A673 (cell line): Measurements from ENCODE around the gene C4B. TPM values are rescaled to one million over a fixed set of nuclear protein-coding genes. Genes with fewer than 3 reads are reported as not detected.
"Not testable (repeated sequence)": the region's sequence is repeated elsewhere in the genome, so short reads cannot be mapped to it uniquely, and the experiment has no call there.

Source experiments
- BruUV-seq: library from RNA; stranded (reverse); fragments of 400-500 nt; replicated peaks from 2 replicates; lab custom pipeline; 2021; lab: Mats Ljungman, UMichigan
- CTCF ChIA-PET: fragments of 300-600 bp; sonication (Branson Sonifier 250); formaldehyde crosslinking; loops from one replicate; lab custom pipeline; 2022; ENCODE audit warnings: antibody characterized with exemption; lab: Charles Lee
- POLR2A ChIA-PET: fragments of 300-600 bp; sonication (Branson Sonifier 250); formaldehyde crosslinking; loops from one replicate; lab custom pipeline; 2022; ENCODE audit warnings: antibody characterized with exemption; ENCODE audit not compliant: low non-redundant PET; lab: Charles Lee
- DNase-seq: peaks from one replicate; pipeline ENCODE4 v3.0.0-alpha.2; 2015; ENCODE audit warnings: low spot score
- H3K27ac ChIP-seq: fragments of 200-600 bp; sonication (generic); 2 replicates; pipeline ENCODE4 v1.5.1; 2016; ENCODE audit warnings: mixed run types, low read depth, mild to moderate bottlenecking, mixed read lengths, antibody characterized with exemption, low read length; ENCODE audit not compliant: poor library complexity, severe bottlenecking
- H3K27me3 ChIP-seq: fragments of 200-600 bp; sonication (generic); replicated peaks from 2 replicates; pipeline ENCODE4 v1.6.1; 2017; ENCODE audit warnings: mixed run types, low read depth, mild to moderate bottlenecking, mixed read lengths, antibody characterized with exemption, low read length; ENCODE audit not compliant: insufficient read depth, poor library complexity
- H3K36me3 ChIP-seq: fragments of 200-600 bp; sonication (generic); 2 replicates; pipeline ENCODE4 v1.6.1; 2016; ENCODE audit warnings: mixed run types, mild to moderate bottlenecking, mixed read lengths, antibody characterized with exemption, low read length; ENCODE audit not compliant: insufficient read depth, poor library complexity, severe bottlenecking
- H3K4me1 ChIP-seq: fragments of 200-600 bp; sonication (generic); 2 replicates; pipeline ENCODE4 v1.6.1; 2017; ENCODE audit warnings: mixed run types, mild to moderate bottlenecking, mixed read lengths, antibody characterized with exemption, low read length; ENCODE audit not compliant: insufficient read depth, poor library complexity, severe bottlenecking
- H3K4me3 ChIP-seq: fragments of 200-600 bp; sonication (generic); 2 replicates; pipeline ENCODE4 v1.5.1; 2016; ENCODE audit warnings: low read depth, mixed run types, mild to moderate bottlenecking, mixed read lengths, low read length; ENCODE audit not compliant: poor library complexity, severe bottlenecking
- H3K9me3 ChIP-seq: fragments of 200-600 bp; sonication (generic); 2 replicates; pipeline ENCODE4 v1.6.1; 2016; ENCODE audit warnings: mixed run types, low read depth, mild to moderate bottlenecking, mixed read lengths, antibody characterized with exemption, low read length; ENCODE audit not compliant: poor library complexity, severe bottlenecking
- CTCF ChIP-seq: fragments of 300-800, 200-600 bp; sonication (generic); conservative IDR thresholded peaks from 2 replicates; pipeline ENCODE4 v1.5.1; 2017; ENCODE audit warnings: low read depth, mild to moderate bottlenecking, antibody characterized with exemption, low read length, moderate library complexity, mixed read lengths
- EZH2 ChIP-seq: fragments of 200-600 bp; sonication (generic); IDR thresholded peaks from 2 replicates; pipeline ENCODE4 v1.6.1; 2017; ENCODE audit warnings: borderline replicate concordance, low read depth, mild to moderate bottlenecking, mixed read lengths, antibody characterized with exemption, low read length; ENCODE audit not compliant: poor library complexity, severe bottlenecking
- intact Hi-C: fragments of 100-400 bp; cut with micrococcal nuclease; formaldehyde crosslinking; loops from one replicate; pipeline ENCODE4 v1.10.0; 2022; ENCODE audit not compliant: unreplicated experiment
- total RNA-seq: library from RNA; stranded (reverse); gene quantifications from 2 replicates; pipeline ENCODE4 v1.2.3, GENCODE V29; 2021

Gene C4B
- total RNA-seq, 1 experiment from 2014 or later, result 2.2 TPM

GRCh38 chr6:32055756-32056155 is 41.2 kb downstream of the C4B start:
- POLR2A ChIA-PET, H3K36me3 ChIP-seq, DNase-seq, H3K9me3 ChIP-seq, H3K27me3 ChIP-seq, H3K4me1 ChIP-seq, CTCF ChIA-PET, intact Hi-C loops, H3K27ac ChIP-seq, H3K4me3 ChIP-seq, BruUV-seq: not testable (repeated sequence)

- no peaks in the 10 kb centered on the region for H3K27me3 ChIP-seq
- no peak overlapping the region for H3K27ac ChIP-seq
- H3K4me3 ChIP-seq, result no peak overlapping the region
- no peaks in the 10 kb centered on the region for H3K9me3 ChIP-seq
- intact Hi-C loops, result no loop called here
- POLR2A ChIA-PET, result no interaction called here
- no peak for DNase-seq
- no peaks in the 10 kb centered on the region for H3K36me3 ChIP-seq
- no peak for TF ChIP-seq CTCF
- no peak for TF ChIP-seq EZH2
- BruUV-seq, result no TSS peak
- H3K4me1 ChIP-seq, result no peaks in the 10 kb centered on the region
- CTCF ChIA-PET, result no interaction called here
These were observed 41.7 kb downstream of the C4B start for GRCh38 chr6:32056254-32056653.

GRCh38 chr6:32057966-32058365 is 43.4 kb downstream of the C4B start:
- ChIA-PET POLR2A (no interaction called here), CTCF (no interaction called here)
- Histone ChIP-seq H3K4me3 (no peak overlapping the region), H3K36me3 (no peaks in the 10 kb centered on the region), H3K27me3 (no peaks in the 10 kb centered on the region), H3K27ac (no peak overlapping the region), H3K9me3 (no peaks in the 10 kb centered on the region), H3K4me1 (no peaks in the 10 kb centered on the region)
- DNase-seq, result no peak
- no peak for TF ChIP-seq CTCF
- no peak for TF ChIP-seq EZH2
- no TSS peak for BruUV-seq
- intact Hi-C loops, result no loop called here

- H3K27me3 ChIP-seq, result no peaks in the 10 kb centered on the region
- no peaks in the 10 kb centered on the region for H3K9me3 ChIP-seq
- ChIA-PET POLR2A (no interaction called here), CTCF (no interaction called here)
- DNase-seq, result no peak
- no peaks in the 10 kb centered on the region for H3K4me1 ChIP-seq
- no peak overlapping the region for H3K27ac ChIP-seq
- BruUV-seq, result no TSS peak
- TF ChIP-seq EZH2, result no peak
- no peak for TF ChIP-seq CTCF
- intact Hi-C loops, result no loop called here
- H3K4me3 ChIP-seq, result no peak overlapping the region
- H3K36me3 ChIP-seq, result no peaks in the 10 kb centered on the region
These were observed 43.9 kb downstream of the C4B start for GRCh38 chr6:32058511-32058963.
